ENCODE measurements around the gene ALDH3B1. TPM values are rescaled to one million over a fixed set of nuclear protein-coding genes. Genes with fewer than 3 reads are reported as not detected.
A peak's percentile ranks its signal among the peaks of the same experiment; 100 is the strongest.

Gene ALDH3B1
- total and polyA plus RNA-seq, 2 experiments from 2014 or later: 15.4 to 15.7 TPM

- H3K9me2 ChIP-seq (replicated peaks; ENCODE audit: insufficient read depth): no peaks in the 10 kb centered on the region
- 90% methylated on average over 20 of the region's 20 CpGs for WGBS (ENCODE audit: low lambda C conversion rate, missing lambda C conversion rate)
- peak overlapping the region; percentile 84 for H3K4me2 ChIP-seq
- no peaks in the 10 kb centered on the region for H3K36me3 ChIP-seq (replicated peaks; ENCODE audit: insufficient read depth, low read depth)
- H3K4me1 ChIP-seq (ENCODE audit: insufficient read depth): peaks cover 27% of the 10 kb centered on the region
- peak overlapping the region; percentile 34 for H3K27ac ChIP-seq
- no peak overlapping the region for H3K4me3 ChIP-seq
- no peaks in the 10 kb centered on the region for H3K27me3 ChIP-seq
- no peaks in the 10 kb centered on the region for H3K9me3 ChIP-seq (ENCODE audit: low read depth)
- no peak for DNase-seq (ENCODE audit: low spot score)
- no peaks in the 10 kb centered on the region for H4K20me1 ChIP-seq (ENCODE audit: insufficient read depth, poor library complexity, severe bottlenecking)
- H2AFZ ChIP-seq: no peak overlapping the region
- H3K79me2 ChIP-seq: peaks cover 7% of the 10 kb centered on the region
- no peak for TF ChIP-seq EZH2phosphoT487 (IDR thresholded peaks at IDR 0.05; ENCODE audit: low read depth, severe bottlenecking, unreplicated experiment)
Measured at GRCh38 chr11:68037411-68038225, 27.5 kb downstream of the ALDH3B1 start.

- peak; percentile 73 for DNase-seq (ENCODE audit: low spot score)
- 49% methylated on average over 13 of the region's 13 CpGs for WGBS (ENCODE audit: low lambda C conversion rate, missing lambda C conversion rate)
- no peaks in the 10 kb centered on the region for H3K36me3 ChIP-seq (replicated peaks; ENCODE audit: insufficient read depth, low read depth)
- H3K4me3 ChIP-seq: peak overlapping the region; percentile 42
- H3K27ac ChIP-seq: peak overlapping the region; percentile 34
- peak overlapping the region; percentile 19 for H2AFZ ChIP-seq
- TF ChIP-seq CTCF (IDR thresholded peaks at IDR 0.05; ENCODE audit: poor library complexity) (no peak), EZH2 (IDR thresholded peaks at IDR 0.05; ENCODE audit: borderline replicate concordance) (no peak), EZH2phosphoT487 (IDR thresholded peaks at IDR 0.05; ENCODE audit: low read depth, severe bottlenecking, unreplicated experiment) (no peak)
- H3K9me2 ChIP-seq (replicated peaks; ENCODE audit: insufficient read depth): no peaks in the 10 kb centered on the region
- no peaks in the 10 kb centered on the region for H3K27me3 ChIP-seq
- no peaks in the 10 kb centered on the region for H4K20me1 ChIP-seq (ENCODE audit: insufficient read depth, poor library complexity, severe bottlenecking)
- peak overlapping the region; percentile 84 for H3K4me2 ChIP-seq
- H3K4me1 ChIP-seq (ENCODE audit: insufficient read depth): peaks cover 27% of the 10 kb centered on the region
- no peaks in the 10 kb centered on the region for H3K9me3 ChIP-seq (ENCODE audit: low read depth)
- H3K79me2 ChIP-seq: peaks cover 7% of the 10 kb centered on the region
Measured at GRCh38 chr11:68038226-68038717, 28.1 kb downstream of the ALDH3B1 start.

GRCh38 chr11:68038718-68039525 lies 28.8 kb downstream of the ALDH3B1 start, which contains the start of gene TCIRG1:
Gene TCIRG1, plus strand, starts transcription at chr11:68039025. Its CDS starts 2,247 bp downstream, at chr11:68041272.
- 15% methylated on average over 45 of the region's 51 CpGs for WGBS (ENCODE audit: low lambda C conversion rate, missing lambda C conversion rate)
- no peak for TF ChIP-seq EZH2phosphoT487 (IDR thresholded peaks at IDR 0.05; ENCODE audit: low read depth, severe bottlenecking, unreplicated experiment)
- TF ChIP-seq EZH2 (IDR thresholded peaks at IDR 0.05; ENCODE audit: borderline replicate concordance): no peak
- no peak for TF ChIP-seq CTCF (IDR thresholded peaks at IDR 0.05; ENCODE audit: poor library complexity)
- peak within 1 kb of the TSS; percentile 19 for H2AFZ ChIP-seq
- H3K9me3 ChIP-seq (ENCODE audit: low read depth): no peaks in the 10 kb centered on the region
- peak; percentile 88 for DNase-seq (ENCODE audit: low spot score)
- H3K4me2 ChIP-seq: peak within 1 kb of the TSS; percentile 84
- H3K9me2 ChIP-seq (replicated peaks; ENCODE audit: insufficient read depth): no peaks in the 10 kb centered on the region
- peak within 1 kb of the TSS; percentile 34 for H3K27ac ChIP-seq
- peaks cover 27% of the 10 kb centered on the region for H3K4me1 ChIP-seq (ENCODE audit: insufficient read depth)
- H3K36me3 ChIP-seq (replicated peaks; ENCODE audit: insufficient read depth, low read depth): no peaks in the 10 kb centered on the region
- H3K79me2 ChIP-seq: peaks cover 7% of the 10 kb centered on the region
- H3K27me3 ChIP-seq: no peaks in the 10 kb centered on the region
- no peaks in the 10 kb centered on the region for H4K20me1 ChIP-seq (ENCODE audit: insufficient read depth, poor library complexity, severe bottlenecking)
- peak within 1 kb of the TSS; percentile 42 for H3K4me3 ChIP-seq

Measured in hepatocyte (in vitro differentiated cells).